Tongue (tissue), 2 donors: ENCODE measurements around the gene ZNF775. TPM values are rescaled to one million over a fixed set of nuclear protein-coding genes. Genes with fewer than 3 reads are reported as not detected.

ENCODE experiments used
- DNase-seq: peaks from one replicate; pipeline ENCODE4 v3.0.0-alpha.2; 2015
- total RNA-seq: library from RNA; depleted of rRNA; stranded (reverse); fragments of >200 nt; gene quantifications from one replicate; pipeline ENCODE4 v1.2.3, GENCODE V29; 2014

Gene ZNF775
- total RNA-seq, 1 donor from 2014 or later, result 17.1 TPM

- DNase-seq, result no peak
Measured at GRCh38 chr7:150401424-150401790, 22.3 kb downstream of the ZNF775 start.

- no peak for DNase-seq
Measured at GRCh38 chr7:150401861-150402631, 22.9 kb downstream of the ZNF775 start.

- no peak for DNase-seq
Measured at GRCh38 chr7:150402671-150403321, 23.7 kb downstream of the ZNF775 start.

- DNase-seq, result no peak
Measured at GRCh38 chr7:150403376-150404171, 24.4 kb downstream of the ZNF775 start.

GRCh38 chr7:150404172-150404804 is 25.2 kb downstream of the ZNF775 start:
- DNase-seq, result peak; percentile 47

GRCh38 chr7:150404805-150405583 is 25.9 kb downstream of the ZNF775 start:
- peak; percentile 93 for DNase-seq

GRCh38 chr7:150405584-150406311 is 26.6 kb downstream of the ZNF775 start:
- peak; percentile 64 for DNase-seq

GRCh38 chr7:150406312-150406566 is 27.1 kb downstream of the ZNF775 start:
- no peak for DNase-seq

GRCh38 chr7:150406567-150407421 is 27.7 kb downstream of the ZNF775 start:
- DNase-seq, result no peak

- DNase-seq, result no peak
Measured at GRCh38 chr7:150407588-150408392, 28.7 kb downstream of the ZNF775 start.

- DNase-seq, result no peak
Measured at GRCh38 chr7:150408393-150409299, 29.5 kb downstream of the ZNF775 start.

GRCh38 chr7:150409300-150410030 is 30.3 kb downstream of the ZNF775 start:
- no peak for DNase-seq

GRCh38 chr7:150410131-150410530 is 31.0 kb downstream of the ZNF775 start:
- DNase-seq, result no peak

GRCh38 chr7:150410680-150411346 is 31.7 kb downstream of the ZNF775 start:
- no peak for DNase-seq

GRCh38 chr7:150411606-150412005 is 32.5 kb downstream of the ZNF775 start:
- no peak for DNase-seq

- DNase-seq, result no peak
Measured at GRCh38 chr7:150412016-150412415, 32.9 kb downstream of the ZNF775 start.
